ENCODE measurements around the gene CASS4. TPM values are rescaled to one million over a fixed set of nuclear protein-coding genes. Genes with fewer than 3 reads are reported as not detected.

The CASS4 gene
- total and polyA plus RNA-seq, 2 donors (not counting 3 experiments of a cell fraction or from before 2014, with no cell fraction given), result not detected

DNA sequence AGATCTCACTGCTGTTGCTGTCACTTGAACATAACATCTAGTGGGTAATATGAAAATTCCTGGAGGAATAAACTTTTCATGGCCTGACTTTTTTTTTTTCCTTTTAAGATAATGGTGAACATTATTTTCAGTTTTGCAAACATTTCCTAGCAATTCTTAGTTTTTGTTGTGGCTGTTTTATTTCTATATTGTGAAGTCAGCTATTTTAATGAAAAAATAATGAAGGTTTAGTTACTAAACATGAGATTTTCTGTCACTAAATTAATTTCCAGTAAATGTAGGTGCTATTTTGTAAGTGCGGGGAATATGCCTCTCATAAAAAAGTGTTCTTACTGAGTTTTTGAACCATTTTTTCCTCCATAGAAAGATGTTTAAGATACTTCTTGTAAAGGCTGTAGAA, 89.1 kb downstream of the CASS4 start:
- dilution Hi-C loops (cut with MboI; ENCODE audit: extremely low pct_ligation_motif_present, low sequenced_read_pairs), result no loop called here
- no TSS peak for BruUV-seq (replicated peaks)
- no peak for FAIRE-seq
- H3K27ac ChIP-seq (ENCODE audit: insufficient read depth, low read depth, low read length), result no peak overlapping the region
- no peak for TF ChIP-seq MYC (IDR thresholded peaks at IDR 0.05; ENCODE audit: low read depth, low read length)
- TF ChIP-seq, protein P1, sequence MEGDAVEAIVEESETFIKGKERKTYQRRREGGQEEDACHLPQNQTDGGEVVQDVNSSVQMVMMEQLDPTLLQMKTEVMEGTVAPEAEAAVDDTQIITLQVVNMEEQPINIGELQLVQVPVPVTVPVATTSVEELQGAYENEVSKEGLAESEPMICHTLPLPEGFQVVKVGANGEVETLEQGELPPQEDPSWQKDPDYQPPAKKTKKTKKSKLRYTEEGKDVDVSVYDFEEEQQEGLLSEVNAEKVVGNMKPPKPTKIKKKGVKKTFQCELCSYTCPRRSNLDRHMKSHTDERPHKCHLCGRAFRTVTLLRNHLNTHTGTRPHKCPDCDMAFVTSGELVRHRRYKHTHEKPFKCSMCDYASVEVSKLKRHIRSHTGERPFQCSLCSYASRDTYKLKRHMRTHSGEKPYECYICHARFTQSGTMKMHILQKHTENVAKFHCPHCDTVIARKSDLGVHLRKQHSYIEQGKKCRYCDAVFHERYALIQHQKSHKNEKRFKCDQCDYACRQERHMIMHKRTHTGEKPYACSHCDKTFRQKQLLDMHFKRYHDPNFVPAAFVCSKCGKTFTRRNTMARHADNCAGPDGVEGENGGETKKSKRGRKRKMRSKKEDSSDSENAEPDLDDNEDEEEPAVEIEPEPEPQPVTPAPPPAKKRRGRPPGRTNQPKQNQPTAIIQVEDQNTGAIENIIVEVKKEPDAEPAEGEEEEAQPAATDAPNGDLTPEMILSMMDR (IDR thresholded peaks at IDR 0.05; ENCODE audit: extremely low read depth in 1 of 2, insufficient read depth in 1 of 2, low read depth in 1 of 2, low read length in 2 of 2), result no peak
- no peak for TF ChIP-seq EZH2 (IDR thresholded peaks at IDR 0.05; ENCODE audit: borderline replicate concordance, low read depth, low read length, severe bottlenecking)
- TF ChIP-seq, protein P2, sequence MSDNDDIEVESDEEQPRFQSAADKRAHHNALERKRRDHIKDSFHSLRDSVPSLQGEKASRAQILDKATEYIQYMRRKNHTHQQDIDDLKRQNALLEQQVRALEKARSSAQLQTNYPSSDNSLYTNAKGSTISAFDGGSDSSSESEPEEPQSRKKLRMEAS (IDR thresholded peaks at IDR 0.05; ENCODE audit: insufficient read depth, insufficient read length), result no peak
- no peak for TF ChIP-seq POLR2AphosphoS5 (IDR thresholded peaks at IDR 0.05; ENCODE audit: insufficient read depth, low read depth, low read length)
- no peak for TF ChIP-seq POLR2A (IDR thresholded peaks at IDR 0.05; ENCODE audit: low read depth, low read length)
- TF ChIP-seq JUN (IDR thresholded peaks at IDR 0.05; ENCODE audit: borderline replicate concordance, insufficient read depth, insufficient read length, low read depth), result no peak
- no peak for TF ChIP-seq FOS (IDR thresholded peaks at IDR 0.05; ENCODE audit: borderline replicate concordance, insufficient read depth, low read length)
- no peak for TF ChIP-seq GATA2 (IDR thresholded peaks at IDR 0.05; ENCODE audit: insufficient read depth, insufficient read length, low read depth, low read length)
- H3K4me3 ChIP-seq (replicated peaks in 1 of 3; ENCODE audit: insufficient read depth in 1 of 3, low read depth in 1 of 3, low read length in 3 of 3), result no peak overlapping the region
- H3K4me2 ChIP-seq (ENCODE audit: insufficient read depth, low read length), result no peak overlapping the region
- no peak for DNase-seq (ENCODE audit: low read depth, low spot score)
- H3K9ac ChIP-seq (replicated peaks; ENCODE audit: extremely low read depth, insufficient read depth, low read length), result no peak overlapping the region
- H3K79me2 ChIP-seq (ENCODE audit: control insufficient read depth, insufficient read depth, low read length), result no peaks in the 10 kb centered on the region
- intact Hi-C loops (cut with micrococcal nuclease), result no loop called here
- no peaks in the 10 kb centered on the region for H3K27me3 ChIP-seq (ENCODE audit: control insufficient read depth in 2 of 2, insufficient read depth in 2 of 2, low read length in 2 of 2)
- no peaks in the 10 kb centered on the region for H4K20me1 ChIP-seq (replicated peaks; ENCODE audit: control insufficient read depth, extremely low read depth, insufficient read depth, low read length)
- peaks cover 10% of the 10 kb centered on the region for H3K4me1 ChIP-seq (ENCODE audit: control insufficient read depth, extremely low read depth, insufficient read depth, low read length)
- POLR2A ChIA-PET, result no interaction called here
- no peaks in the 10 kb centered on the region for H3K9me1 ChIP-seq (replicated peaks; ENCODE audit: control insufficient read depth, extremely low read depth, insufficient read depth, low read length)
- H3K36me3 ChIP-seq (ENCODE audit: control insufficient read depth in 2 of 2, extremely low read depth in 1 of 2, insufficient read depth in 2 of 2, low read length in 2 of 2), result peaks cover 0 to 3% of the 10 kb centered on the region in 2 experiments
- CTCF ChIA-PET, result no interaction called here
- no peak overlapping the region for H2AFZ ChIP-seq (ENCODE audit: low read depth, low read length)
- H3K9me3 ChIP-seq (replicated peaks; ENCODE audit: control insufficient read depth, insufficient read depth, low read length), result no peaks in the 10 kb centered on the region
